GM18511 (cell line): ENCODE results near the gene PLEKHA6.
"Not testable (repeated sequence)": the region's sequence is repeated elsewhere in the genome, so short reads cannot be mapped to it uniquely, and the experiment has no call there.

Source experiments
- ATAC-seq: cut with Tn5 transposase; IDR thresholded peaks from one replicate; pipeline ENCODE4 v1.9.1; 2021; ENCODE audit warnings: mild to moderate bottlenecking, moderate library complexity; ENCODE audit not compliant: unreplicated experiment

Gene PLEKHA6

GRCh38 chr1:204316164-204316563, 43.6 kb downstream of the PLEKHA6 start:
- no peak for ATAC-seq

GRCh38 chr1:204314893-204315658, 44.7 kb downstream of the PLEKHA6 start:
- no peak for ATAC-seq

- ATAC-seq = no peak
These were observed 45.4 kb downstream of the PLEKHA6 start for GRCh38 chr1:204314171-204314892.

DNA sequence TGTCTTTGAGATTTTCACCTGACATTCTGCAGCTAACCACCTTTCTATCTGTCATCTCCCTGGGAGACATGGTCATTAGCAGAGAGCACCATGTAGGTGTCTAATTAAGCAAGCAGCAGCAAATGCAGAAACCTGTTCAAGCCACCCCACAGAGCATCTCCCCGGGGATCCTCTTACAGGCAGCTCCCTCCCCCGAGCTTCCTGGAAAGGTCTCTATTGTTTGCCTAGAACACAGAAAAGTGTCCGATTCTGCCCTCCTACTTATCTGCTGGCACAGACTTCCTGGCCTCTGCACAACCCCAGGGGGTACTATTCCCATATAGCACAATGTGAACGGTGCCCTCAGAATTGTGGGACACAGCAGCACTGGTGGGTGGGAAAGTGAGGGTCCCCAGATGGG, 46.1 kb downstream of the PLEKHA6 start:
- ATAC-seq = no peak

- not testable (repeated sequence) for ATAC-seq
These were observed 48.8 kb downstream of the PLEKHA6 start for GRCh38 chr1:204310970-204311369.

GRCh38 chr1:204308023-204308628, 51.6 kb downstream of the PLEKHA6 start:
- no peak for ATAC-seq

- no peak for ATAC-seq
These were observed 52.3 kb downstream of the PLEKHA6 start for GRCh38 chr1:204307334-204307883.

- ATAC-seq = no peak
These were observed 53.7 kb downstream of the PLEKHA6 start for GRCh38 chr1:204306076-204306475.

DNA sequence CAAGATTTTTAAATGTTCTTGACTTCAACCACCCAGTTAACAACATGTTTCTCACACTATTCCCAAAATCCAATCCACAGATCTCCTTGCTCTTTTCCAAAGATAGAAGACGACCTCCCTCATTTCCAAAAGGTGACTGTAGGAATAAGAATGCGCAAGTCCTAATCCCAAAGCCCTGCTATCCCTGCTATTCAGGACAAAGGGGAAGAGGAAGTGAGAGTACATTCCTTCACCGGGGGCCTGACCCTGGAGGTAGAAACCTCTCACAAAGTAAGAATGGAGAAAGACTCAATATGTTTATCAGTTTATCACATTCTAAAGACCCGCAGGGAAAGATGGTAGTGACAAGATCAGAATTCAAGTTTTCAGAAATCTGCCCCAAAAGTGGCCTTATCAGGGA, 55.7 kb downstream of the PLEKHA6 start:
- no peak for ATAC-seq

- no peak for ATAC-seq
These were observed 57.0 kb downstream of the PLEKHA6 start for GRCh38 chr1:204302769-204303168.

DNA sequence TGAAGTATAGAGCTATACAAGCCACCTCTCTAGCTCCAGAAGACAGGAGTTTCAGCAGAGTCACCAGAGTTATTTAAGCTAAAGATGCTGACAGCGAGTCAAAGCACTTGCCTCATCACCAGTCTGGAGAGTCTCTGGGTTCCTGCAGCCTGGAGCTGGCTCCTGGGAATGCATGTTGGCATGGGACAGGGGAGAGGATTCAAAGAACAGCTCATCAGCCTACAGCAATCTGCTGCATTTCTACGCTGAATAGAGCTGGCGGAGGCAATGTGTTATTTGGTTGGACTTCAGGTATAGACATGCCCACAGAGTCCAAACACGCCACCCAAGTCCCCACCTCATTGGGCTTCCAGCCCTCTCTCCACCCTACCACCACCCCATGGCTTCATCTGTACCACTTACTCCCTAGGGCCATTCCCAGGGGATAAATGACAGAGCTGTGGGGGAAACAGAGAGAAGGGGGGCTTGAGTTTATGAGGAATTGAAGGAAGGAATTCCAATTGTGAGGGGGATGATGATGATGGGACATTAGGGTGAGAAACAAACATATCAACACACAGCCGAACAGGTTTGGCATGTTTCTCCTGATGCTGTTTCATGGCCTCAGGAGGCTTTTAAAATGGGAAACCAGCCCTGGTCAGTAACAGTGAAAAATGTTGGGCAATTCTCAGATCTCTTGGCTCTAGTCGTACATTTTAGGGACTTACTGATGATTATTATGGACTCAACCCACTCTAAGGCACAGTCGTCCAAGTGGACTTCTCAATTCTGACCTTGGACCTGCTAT, 58.4 kb downstream of the PLEKHA6 start:
- ATAC-seq = no peak

GRCh38 chr1:204299814-204300365, 59.8 kb downstream of the PLEKHA6 start:
- ATAC-seq = no peak

DNA sequence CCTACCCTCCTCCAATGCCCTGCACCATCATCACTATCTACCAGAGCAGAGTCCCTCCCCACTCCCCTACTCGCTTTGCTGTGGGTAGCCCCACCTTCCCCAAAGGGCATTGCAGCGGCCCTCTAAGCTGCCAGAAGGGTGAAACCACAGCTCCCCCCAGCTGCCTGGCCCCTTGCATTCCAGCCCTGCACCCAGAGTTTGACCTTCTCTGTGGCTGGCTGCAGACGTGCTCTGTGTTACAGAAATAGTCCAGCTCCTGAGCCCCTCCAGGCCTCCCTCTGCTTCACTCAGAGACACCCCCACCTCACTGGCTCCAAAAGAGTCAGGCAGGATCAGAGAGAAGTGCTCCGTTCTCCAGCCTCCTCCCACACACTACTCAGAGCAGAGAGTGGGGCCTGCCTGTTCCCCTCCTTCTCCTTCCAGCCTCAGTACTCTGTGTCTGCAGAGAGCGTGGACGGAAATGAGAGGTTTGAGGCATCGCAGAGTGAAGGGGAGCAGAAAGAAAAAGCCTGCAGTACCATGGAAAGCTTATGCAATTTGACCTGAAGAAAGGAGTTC, 63.2 kb downstream of the PLEKHA6 start:
- no peak for ATAC-seq

- ATAC-seq = no peak
These were observed 64.1 kb downstream of the PLEKHA6 start for GRCh38 chr1:204295671-204296070.

GRCh38 chr1:204294357-204294756, 65.4 kb downstream of the PLEKHA6 start:
- ATAC-seq = no peak

GRCh38 chr1:204293605-204294337, 66.0 kb downstream of the PLEKHA6 start:
- no peak for ATAC-seq

GRCh38 chr1:204292740-204293139, 67.0 kb downstream of the PLEKHA6 start:
- ATAC-seq = no peak

DNA sequence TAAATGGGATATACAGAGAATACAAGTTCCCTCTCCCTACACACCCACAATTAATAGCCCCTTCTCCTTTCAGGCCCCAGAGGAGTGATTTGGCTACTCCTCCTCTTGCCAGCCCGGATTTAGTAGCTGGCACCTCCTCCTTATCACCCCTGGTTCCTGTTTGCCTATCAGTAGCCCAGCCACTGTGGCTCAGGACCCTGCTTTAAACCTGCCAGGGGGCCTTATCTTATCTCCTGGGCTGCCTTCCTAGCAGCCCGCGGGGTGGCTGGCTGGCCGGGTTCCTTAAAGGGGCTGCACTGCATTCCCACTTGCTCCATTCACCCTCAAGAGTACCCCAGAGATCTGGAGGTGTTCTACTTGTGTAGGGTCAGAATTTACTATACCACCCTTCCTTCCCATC, 70.4 kb downstream of the PLEKHA6 start:
- no peak for ATAC-seq

DNA sequence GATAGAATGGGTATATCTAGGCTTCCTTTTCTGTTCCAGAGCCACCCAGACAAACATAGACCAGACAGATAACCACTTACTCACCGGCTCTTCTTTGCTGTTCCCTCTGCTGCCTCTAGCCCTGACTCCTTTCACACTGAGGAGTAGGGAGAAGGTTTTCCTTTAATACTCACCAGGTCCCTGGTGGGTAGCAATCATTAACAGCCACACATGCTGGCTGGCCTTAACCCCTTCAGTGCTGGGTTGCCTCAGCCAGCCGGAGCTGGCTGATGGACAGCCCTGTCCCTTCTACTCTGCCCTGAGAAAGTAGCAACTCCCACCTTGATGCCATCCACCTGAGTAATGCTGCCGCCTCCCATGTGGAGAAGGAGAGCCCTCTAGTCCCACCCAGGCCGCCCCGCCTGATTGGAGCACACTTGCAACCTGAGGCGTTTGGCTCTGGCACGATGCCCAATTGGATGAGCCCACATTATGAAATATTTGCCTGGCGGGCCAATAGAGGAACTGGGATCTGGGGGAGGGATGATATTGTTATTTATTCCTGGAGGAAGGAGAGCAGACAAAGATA, 71.6 kb downstream of the PLEKHA6 start:
- ATAC-seq = no peak
